K562 (cell line): ENCODE measurements around the gene ZNF2. TPM values are rescaled to one million over a fixed set of nuclear protein-coding genes. Genes with fewer than 3 reads are reported as not detected.

Source experiments
- CBX5 ChIP-seq: IDR thresholded peaks from 2 replicates; pipeline ENCODE4 v1.6.1; 2014; ENCODE audit warnings: low read depth, borderline replicate concordance
- DPF2 ChIP-seq: fragments of 450-650 bp; IDR thresholded peaks from 2 replicates; pipeline ENCODE4 v1.6.1; 2016
- MAZ ChIP-seq, 2 experiments: fragments of 450-650 bp in 1 of 2; sonication (generic) in 1 of 2; formaldehyde crosslinking; IDR thresholded peaks in 1 of 2; conservative IDR thresholded peaks in 1 of 2; 2 replicates each; pipeline versions ENCODE4 v1.4.0 to v1.5.0; 2020; ENCODE audit warnings: mild to moderate bottlenecking in 1 of 2, missing genetic modification reagents in 1 of 2
- MGA ChIP-seq: fragments of 450-650 bp; IDR thresholded peaks from 2 replicates; pipeline ENCODE4 v1.6.1; 2016; ENCODE audit warnings: mild to moderate bottlenecking, moderate library complexity
- PHB ChIP-seq: fragments of 250-450 bp; sonication (Bioruptor Pico); IDR thresholded peaks from 2 replicates; pipeline ENCODE4 v1.5.0; 2021
- PHF8 ChIP-seq: fragments of 200-600 bp; sonication (generic); IDR thresholded peaks from 2 replicates; pipeline ENCODE4 v1.6.1; 2012; ENCODE audit warnings: mixed run types, mild to moderate bottlenecking, inconsistent platforms, low read length, moderate library complexity, borderline replicate concordance
- ZNF609 ChIP-seq: sonication (generic); formaldehyde crosslinking; IDR thresholded peaks from 2 replicates; pipeline ENCODE4 v1.8.1; 2023; ENCODE audit warnings: missing genetic modification reagents, mild to moderate bottlenecking, borderline replicate concordance
- polyA plus RNA-seq, 8 experiments: library from polyadenylated mRNA; depleted of rRNA in 4 of 8; stranded (reverse) in 5 of 8; unstranded in 3 of 8; fragments of >200 nt; fragmentation: Nextera tagmentation in 2 of 8; fragmentation: Illumina TruSeq in 1 of 8; extraction: Ambion mirVana in 2 of 8; extraction: Trizol in 1 of 8; gene quantifications; 2 replicates each; pipeline versions ENCODE4 v1.2.1 to v1.2.3, GENCODE V29; 2011 to 2014; ENCODE audit warnings: inconsistent platforms in 1 of 8, missing spikeins in 1 of 8
- total RNA-seq, 7 experiments: library from RNA; depleted of rRNA in 6 of 7; stranded (reverse); fragments of >200 nt in 6 of 7; fragmentation: Illumina TruSeq in 2 of 7; extraction: Trizol in 2 of 7; gene quantifications; 2 replicates each; pipeline versions ENCODE4 v1.2.1 to v1.2.3, GENCODE V29; 2011 to 2021; ENCODE audit warnings: low replicate concordance in 1 of 7
- TF ChIP-seq, protein P1 (sequence below): sonication (generic); formaldehyde crosslinking; IDR thresholded peaks from 2 replicates; pipeline ENCODE4 v1.8.1; 2023; ENCODE audit warnings: mild to moderate bottlenecking, missing genetic modification reagents

Gene ZNF2
- total and polyA plus RNA-seq, 9 of the 15 experiments (the other 6 are each of a cell fraction or from before 2014, with no cell fraction given) = 1.6 to 4.5 (median 3.4) TPM

GRCh38 chr2:95158891-95159619 is 6.6 kb upstream of the ZNF2 start (continued):
- TF ChIP-seq ZNF609 = no peak
- peak; percentile 66; the same call in 1 of the 2 replicates for TF ChIP-seq PHF8
- no peak for TF ChIP-seq CBX5
- TF ChIP-seq DPF2 = 0 out of 2 replicates have a peak, but pooled peaks have one; percentile 1
- TF ChIP-seq, protein P1, sequence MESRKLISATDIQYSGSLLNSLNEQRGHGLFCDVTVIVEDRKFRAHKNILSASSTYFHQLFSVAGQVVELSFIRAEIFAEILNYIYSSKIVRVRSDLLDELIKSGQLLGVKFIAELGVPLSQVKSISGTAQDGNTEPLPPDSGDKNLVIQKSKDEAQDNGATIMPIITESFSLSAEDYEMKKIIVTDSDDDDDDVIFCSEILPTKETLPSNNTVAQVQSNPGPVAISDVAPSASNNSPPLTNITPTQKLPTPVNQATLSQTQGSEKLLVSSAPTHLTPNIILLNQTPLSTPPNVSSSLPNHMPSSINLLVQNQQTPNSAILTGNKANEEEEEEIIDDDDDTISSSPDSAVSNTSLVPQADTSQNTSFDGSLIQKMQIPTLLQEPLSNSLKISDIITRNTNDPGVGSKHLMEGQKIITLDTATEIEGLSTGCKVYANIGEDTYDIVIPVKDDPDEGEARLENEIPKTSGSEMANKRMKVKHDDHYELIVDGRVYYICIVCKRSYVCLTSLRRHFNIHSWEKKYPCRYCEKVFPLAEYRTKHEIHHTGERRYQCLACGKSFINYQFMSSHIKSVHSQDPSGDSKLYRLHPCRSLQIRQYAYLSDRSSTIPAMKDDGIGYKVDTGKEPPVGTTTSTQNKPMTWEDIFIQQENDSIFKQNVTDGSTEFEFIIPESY = peak; percentile 31; the same call in 1 of the 2 replicates
- TF ChIP-seq MGA = peak; percentile 58
- TF ChIP-seq MAZ (CRISPR knock-in tag; conservative IDR thresholded peaks at IDR 0.05 in 1 of 2, IDR thresholded peaks at IDR 0.05 in 1 of 2) = peak in 1 of 2 experiments; percentile 37; a peak in 2 of 4 replicates
- TF ChIP-seq PHB = no peak
